Central memory CD4-positive, alpha-beta T cell (primary cell): ENCODE measurements around the gene CRISPLD2.
"Not testable (repeated sequence)": the region's sequence is repeated elsewhere in the genome, so short reads cannot be mapped to it uniquely, and the experiment has no call there.

Experiments
- DNase-seq: peaks from one replicate; pipeline ENCODE4 v3.0.0; 2022

Gene CRISPLD2

DNA sequence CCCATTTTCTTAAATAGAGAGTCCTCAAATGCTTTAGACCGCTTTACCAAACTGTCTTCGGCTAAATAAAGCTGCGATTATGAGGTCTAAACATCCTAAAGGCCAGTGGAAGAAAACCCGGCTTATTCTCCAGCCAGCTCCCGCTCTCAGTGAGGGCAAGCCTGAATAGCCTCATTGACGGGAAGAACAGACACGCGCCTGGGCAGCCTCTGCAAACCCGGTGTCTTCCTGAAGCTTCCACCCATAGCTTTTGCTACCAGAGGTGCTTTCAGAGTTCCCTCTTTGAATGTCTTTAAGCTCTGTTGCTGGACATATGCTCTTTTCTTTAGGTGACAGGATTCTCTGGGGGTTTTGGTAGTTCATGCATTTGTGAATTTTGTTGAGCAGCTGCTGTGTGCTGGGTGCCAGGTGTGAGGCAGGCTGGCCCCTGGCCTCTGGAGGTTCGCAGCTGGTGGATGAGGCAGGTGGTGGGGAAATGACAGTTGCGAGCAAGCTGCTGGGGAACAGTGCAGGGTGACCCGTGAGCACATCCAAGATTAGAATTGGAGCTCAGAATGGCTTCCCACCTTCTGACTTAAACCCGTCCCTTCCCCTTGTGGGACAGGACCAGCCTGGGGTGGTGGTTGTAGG, 44.7 kb downstream of the CRISPLD2 start:
- DNase-seq = no peak

DNA sequence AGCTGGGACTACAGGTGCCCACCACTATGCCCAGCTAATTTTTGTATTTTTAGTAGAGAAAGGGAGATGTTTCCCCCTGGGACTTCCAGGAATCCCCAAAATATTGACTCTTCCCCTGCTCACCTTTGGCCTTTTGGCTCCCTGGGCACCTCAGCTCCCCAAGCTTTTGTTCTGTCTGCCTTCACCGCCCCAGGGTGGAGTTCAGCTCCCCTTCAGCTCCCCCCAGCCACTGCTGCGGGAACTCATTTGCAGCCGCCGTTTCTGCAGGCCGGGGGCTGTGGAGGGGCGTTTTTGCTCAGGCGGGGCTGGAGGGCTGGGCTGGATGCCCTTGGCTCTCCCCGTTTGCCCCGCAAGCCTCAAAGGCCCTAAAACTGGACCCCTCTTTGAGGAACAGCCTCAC, 47.9 kb downstream of the CRISPLD2 start:
- no peak for DNase-seq

DNA sequence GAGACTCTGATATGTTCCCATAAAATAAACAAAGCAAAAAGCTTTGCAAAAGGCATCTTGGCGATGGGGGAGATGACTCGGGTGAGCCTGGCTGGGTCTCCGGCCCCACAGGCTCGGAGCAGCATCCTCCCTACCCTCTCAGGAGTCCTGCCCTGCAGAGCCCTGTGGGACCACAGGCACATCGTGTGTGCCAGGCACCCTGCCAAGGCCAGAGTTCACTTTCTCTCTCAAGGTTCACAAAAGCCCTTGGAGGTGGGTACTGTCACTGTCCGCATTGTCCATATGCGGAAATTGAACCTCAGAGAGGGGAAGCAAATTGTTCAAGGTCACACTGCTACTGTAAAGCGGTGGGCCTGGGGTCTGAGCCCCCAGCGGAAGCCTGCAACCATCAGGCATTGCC, 48.5 kb downstream of the CRISPLD2 start:
- DNase-seq = no peak

DNA sequence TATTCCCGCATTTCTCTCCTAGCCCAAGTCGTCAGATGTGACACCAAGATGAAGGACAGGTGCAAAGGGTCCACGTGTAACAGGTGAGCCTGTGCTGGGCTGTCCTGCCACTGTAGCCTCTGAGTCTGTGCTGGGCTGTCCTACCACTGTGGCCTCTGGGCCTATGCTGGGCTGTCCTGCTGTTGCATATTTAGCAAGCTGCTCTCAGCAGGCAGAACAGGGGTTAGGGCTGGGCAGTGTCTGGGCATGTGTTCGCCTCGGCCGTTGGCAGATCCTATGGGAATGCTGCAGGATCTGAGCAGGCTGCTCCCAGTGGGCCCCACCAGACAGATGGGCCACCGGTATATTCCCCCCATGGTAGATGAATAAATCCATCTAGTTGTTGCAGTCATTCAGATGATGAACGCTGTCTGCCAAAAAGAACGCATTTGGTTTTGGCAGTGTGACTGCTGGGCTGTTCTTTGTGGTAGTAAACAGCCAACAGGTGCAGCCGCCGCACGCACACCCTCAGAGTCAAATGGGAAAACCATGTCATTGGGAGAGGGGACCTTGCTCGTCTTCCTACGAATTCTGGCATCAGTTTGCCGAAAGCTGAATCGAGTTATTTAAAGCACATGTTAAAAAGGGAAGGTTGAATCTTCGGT, 49.2 kb downstream of the CRISPLD2 start:
- DNase-seq = no peak

DNA sequence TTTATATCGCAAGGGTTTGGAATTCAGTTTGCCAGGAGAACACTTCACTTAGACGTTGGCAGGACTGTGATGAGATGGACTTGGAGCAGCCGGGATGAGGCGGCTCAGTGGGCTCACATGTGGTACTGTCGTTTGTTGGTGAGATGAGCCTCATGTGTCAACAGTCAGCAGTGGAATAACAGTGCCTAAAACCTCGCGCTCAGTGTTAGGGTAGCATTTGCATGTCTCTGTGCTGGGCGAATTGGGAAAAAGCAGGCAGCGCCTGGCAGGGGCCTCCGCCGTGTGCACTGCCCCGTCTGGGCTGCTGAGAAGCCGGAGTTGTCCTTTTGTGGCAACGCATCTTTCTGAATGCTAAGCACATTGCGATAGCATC, 49.7 kb downstream of the CRISPLD2 start:
- no peak for DNase-seq

DNA sequence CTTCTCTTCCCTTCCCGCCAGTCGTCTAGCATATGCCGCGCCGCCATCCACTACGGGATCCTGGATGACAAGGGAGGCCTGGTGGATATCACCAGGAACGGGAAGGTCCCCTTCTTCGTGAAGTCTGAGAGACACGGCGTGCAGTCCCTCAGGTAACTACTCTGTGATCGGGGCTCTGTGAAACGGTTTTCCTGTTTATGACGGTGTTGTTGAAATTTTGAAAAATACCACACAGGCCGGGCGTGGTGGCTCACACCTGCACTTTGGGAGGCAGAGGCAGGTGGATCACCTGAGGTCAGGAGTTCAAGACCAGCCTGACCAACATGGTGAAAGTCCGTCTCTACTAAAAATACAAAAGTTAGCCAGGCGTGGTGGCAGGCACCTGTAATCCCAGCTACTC, 53.2 kb downstream of the CRISPLD2 start:
- not testable (repeated sequence) for DNase-seq

DNA sequence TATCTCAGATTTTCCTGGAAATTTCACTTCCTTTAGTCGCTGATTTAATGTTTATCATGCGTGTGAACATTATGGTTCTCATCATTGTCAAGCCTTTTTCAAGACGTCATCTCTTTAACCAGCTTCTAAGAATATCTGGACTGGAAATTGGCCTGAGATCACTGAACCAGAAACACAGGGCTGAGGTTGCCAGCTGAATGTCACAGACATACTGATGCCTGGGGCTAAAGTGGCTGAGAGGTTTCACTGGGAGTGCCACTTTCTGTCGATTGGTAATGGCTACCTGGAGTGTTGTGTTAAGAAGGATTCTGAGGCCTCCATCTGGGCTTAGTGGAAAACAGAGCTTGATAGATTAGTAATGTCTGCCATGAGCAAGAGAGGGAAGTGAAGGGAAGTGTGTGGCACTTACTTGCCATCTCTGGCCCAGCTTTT, 54.2 kb downstream of the CRISPLD2 start:
- DNase-seq = no peak

DNA sequence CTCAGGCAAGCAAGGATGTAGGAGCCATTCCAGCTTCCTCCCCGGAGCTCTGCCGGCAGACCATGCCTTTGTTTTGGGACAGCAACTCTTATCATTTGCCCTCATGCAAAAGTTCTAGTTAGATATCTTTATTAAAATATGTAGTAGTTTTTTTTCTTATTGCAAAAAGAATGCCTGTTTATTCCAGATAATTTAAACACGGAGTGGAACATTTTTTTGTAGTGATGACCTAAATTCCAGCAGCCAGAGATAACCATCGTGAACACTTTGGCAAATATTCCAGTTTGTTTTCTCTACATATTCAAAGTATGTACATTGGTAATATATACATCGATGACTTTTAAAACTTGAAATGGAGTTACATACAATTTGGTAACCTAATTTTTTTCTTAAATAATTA, 54.8 kb downstream of the CRISPLD2 start:
- DNase-seq = no peak

DNA sequence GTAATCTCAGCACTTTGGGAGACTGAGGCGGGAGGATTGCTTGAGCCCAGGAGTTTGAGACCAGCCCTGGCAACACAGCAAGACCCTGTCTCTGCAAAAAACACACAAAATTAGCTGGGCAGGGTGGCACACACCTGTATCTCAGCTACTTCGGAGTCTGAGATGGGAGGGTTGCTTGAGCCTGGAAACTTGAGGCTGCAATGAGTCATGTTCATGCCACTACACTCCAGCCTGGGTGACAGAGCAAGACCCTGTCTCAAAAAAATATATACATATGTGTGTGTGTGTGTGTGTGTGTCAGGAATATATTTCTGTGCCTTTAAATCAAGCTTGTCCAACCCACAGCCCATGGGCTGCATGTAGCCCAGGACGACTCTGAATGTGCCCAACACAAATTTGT, 55.2 kb downstream of the CRISPLD2 start:
- no peak for DNase-seq

DNA sequence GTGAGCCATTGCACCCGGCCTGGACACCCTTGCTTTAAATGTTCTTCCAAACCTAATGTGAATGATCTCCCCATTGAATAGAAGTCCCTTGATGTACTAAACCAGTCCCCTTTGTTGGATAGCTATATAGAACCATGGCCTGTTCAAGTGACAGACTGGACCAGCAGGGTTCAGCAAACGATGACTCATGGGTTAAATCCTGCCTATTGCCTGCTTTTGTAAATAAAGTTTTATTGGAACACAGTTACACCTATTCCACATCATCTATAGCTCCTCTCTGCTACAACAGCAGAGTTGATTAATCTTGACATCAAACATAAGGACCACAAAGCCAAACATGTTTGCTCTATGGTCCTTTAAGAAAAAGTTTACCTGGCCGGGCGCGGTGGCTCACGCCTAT, 56.1 kb downstream of the CRISPLD2 start:
- no peak for DNase-seq

DNA sequence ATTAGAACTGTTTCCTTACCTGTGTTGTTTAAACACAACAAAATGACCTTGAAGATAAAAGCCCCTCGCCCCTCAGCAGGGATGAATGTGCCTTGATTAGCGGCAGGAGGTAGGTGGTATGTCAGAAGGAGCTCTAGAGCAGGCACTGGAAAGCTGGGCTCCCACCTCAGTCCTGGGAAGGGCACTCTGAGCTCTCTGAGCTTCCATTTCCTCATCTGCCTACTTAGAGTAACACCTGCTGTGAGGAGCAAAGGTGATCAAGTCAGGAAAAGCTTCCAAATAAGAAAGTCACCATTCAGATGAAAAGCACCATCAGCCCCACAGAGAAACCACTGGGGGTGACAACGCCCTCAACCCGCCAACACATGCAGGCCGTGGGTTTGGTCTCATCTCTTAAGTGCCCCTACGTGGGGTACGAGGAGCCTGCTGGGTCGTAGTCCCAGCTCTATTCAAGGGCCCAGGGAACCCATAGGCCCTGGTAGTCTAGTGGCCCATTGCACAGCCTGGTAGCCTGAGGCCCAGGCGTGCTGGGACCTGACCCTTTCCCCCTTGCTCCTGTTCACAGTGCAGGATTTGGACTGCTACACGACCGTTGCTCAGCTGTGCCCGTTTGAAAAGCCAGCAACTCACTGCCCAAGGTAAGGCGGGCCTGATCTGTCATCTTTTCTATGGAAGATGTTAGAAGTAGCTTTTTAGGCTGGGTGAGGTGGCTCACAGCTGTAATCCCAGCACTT, 57.3 kb downstream of the CRISPLD2 start:
- DNase-seq = no peak

DNA sequence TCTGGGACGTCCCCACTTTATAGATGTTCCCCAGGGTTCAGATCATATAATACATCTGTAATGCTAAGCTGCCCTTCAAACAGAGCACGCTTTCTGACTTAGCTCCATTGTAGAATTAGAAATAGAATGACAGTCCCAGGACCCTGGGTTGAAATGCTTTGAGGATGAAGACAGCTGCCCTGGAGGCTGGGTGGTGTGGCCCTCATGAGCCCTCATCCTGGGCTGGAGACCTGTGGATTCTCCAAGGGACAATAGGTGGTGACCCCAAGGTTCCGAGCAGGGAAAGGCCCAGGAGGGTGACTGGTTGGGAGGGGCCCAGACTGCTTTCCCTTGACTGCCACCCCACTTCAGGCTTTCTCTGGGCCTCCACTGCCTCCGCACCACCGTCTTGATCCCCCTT, 59.0 kb downstream of the CRISPLD2 start:
- DNase-seq = no peak

DNA sequence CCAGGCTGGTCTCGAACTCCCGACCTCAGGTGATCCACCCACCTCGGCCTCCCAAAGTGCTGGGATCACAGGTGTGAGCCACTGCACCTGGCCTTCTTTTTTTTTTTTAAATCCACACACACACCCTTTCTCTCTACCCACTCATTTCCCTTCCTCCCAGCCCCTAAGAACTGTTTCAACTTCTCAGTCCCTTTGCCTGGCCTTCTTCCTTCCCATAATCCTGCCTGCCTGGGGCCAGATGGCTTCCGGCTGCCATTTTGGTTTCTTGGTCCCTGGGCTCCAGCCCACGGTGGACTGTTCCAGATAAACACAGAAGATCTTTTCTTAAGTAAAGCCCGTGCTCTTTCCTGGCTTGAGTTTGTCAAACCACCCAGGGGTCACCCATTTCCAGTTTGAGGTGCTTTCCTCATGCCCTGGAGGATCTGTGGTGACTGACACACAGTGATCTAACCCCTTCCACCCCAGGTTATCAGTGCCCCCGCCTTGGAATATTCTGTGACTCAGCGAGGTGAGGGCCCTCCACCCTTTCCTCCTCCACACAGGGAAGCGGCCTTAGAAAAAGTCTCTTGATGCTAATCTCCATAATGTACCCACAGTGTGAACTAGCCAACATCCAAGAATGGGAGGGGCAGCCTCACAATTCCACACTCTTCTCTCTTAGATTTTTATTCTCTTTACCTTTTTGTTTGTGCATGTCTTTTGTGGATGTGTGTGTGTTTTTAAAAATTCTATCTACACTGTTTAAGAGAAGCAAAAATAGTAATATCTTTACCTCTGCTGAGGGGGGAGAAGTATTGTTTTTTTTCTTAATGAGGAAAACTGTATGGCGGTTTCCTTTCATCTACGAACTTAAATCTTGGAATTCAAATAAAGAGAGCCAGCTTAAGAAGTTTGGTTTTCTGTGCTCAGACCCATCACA, 60.0 kb downstream of the CRISPLD2 start:
- no peak for DNase-seq

DNA sequence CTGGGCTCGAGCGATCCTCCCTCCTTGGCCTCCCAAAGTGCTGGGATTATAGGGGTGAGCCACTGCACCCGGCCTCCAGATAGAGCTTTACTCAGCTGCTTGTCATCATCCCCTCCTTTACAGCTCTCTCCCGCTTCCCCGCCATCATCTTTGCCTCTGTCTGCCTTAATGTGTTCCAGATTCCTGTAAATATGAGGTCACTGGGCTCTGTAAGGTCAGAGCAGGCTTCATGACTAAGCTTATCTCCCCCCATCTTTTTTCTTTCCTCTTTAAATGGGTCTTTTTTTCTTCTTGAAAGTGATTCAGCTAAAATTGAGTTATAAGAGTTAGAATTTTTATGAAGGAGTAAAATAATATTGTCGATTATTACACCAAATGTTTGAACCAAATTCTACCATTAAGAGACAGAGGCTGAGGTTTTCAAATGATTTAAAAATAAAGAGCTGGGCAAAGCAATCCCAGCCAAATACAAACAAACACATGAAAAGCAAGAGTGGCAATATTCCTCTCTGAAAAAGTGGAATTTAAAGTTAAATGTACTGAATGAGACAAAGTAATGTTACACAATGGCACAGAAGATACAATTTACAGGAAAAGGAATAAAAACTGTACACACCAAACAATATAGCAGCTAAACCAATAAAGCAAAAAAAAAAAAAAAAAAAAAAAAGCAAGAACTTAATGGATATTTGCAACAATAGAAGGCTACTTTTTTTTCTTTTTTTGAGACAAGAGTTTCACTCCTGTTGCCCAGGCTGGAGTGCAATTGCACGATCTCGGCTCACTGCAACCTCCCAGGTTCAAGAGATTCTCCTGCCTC, 62.1 kb downstream of the CRISPLD2 start:
- DNase-seq = no peak

DNA sequence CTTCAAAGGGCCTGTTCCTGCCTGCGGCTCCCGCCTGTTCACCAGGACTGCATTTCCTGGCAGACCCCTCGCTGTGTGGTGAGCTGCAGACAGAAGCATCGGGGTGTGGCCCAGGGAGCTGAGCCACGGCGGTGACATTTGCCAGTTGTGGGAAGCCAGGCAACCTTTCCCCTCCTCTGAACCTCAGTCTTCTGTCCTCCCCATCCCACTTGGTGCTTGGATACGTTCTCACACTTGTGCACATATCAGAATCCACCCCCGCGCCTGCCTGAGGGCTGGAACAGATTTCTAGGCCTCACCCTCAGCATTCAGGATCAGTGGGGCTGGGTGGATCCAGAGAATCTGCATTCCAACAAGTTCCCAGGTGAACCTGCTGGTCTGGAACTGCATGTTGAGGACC, 63.5 kb downstream of the CRISPLD2 start:
- DNase-seq = no peak

DNA sequence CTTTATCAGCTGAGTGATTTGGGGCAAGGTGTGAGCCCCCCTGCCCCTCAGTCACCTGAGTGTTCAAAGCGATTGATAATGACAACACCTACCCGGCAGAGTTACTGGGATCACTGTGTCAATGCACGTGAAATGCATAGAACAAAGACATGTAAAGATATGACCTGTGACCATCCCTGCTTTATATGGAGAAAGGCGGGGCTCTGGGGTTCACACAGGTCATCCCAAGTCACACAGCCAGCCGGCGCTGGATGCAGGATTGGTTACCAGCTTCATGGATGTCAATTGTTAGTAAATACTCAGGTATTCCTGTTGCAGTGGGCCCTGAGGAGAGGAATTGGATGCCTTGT, 64.4 kb downstream of the CRISPLD2 start:
- no peak for DNase-seq

DNA sequence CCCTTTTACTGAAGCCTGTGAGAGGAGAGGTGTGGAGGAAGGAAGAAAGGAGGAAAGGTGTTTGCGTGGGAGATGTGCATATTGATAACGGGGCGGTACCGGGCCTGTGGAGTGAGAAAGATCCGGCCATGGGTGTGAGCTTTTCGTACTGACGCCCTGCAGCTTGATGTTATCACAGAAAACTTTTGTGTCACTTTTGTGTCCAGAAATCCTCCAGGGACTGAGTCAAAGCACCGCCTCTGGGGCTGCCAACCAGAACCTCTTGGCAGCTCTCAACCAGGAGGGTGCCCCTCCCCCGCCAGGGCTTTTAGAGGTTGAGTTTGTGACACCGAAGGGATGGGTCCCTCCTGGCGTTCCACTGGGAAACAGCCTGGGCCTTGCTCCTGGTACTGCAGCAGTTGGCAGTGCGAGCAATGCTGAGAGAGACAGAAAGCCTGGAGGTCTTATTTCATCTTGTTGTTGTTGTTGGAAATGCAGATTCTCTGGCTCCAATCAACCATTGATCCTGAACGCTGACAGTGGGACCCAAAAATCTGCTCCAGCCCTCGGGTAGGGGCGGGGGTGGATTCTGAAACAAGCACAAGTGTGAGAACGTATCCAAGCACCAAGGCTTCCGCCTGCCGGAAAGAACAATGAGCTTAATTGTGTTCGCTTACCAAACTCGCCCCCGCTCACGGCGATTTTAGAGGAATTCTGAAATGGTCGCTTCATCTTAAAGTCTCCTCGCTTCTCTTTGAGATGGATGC, 65.0 kb downstream of the CRISPLD2 start:
- no peak for DNase-seq

DNA sequence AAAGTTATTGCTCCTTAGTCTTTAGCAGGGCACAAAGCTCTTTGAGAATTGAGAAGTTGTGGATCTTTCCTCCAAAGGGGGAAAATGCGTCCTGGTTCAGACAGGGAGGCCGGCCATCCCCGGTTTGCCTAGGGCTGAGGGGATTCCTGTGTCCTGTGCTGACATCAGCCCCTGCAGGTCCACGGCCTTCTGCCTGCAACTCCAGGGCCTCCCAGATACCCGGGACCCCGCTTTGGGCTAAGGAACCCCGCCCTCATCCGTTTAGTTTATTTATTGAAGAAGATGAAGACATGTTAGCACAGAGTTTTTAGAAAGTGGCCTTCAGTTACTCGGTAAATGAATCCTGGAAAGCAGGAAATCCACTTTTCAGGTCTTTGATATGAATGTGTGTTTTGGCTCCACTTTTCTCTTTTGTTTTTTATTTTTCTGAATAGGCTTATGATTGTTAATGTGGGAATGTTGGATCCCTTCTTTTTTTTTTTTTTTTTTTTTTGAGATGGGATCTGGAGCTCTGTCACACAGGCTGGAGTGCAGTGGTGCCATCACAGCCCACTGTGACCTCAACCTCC, 65.6 kb downstream of the CRISPLD2 start:
- no peak for DNase-seq

DNA sequence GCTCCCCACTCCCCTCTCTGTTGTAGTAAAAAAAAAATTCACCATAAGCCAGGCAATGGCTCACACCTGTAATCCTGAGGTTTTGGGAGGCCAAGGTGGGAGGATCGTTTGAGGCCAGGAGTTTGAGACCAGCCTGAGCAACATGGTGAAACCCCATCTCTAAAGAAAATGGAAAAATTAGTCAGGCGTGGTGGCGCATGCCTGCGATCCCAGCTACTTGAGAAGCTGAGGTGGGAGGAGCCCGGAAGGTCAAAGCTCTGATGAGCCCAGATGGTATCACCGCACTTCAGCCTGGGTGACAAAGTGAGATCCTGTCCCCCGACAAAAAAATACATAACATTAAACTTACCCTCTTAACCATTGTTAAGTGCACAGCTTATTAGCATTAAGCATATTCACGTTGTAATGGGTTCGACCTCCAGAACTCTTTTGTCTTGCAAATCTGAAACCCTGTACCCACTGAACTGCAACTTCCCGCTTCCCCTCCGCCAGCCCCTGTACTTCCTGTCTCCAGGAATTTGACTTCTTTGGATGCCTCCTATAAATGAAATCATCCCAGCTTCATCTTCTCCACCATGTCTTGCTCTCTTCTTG, 66.8 kb downstream of the CRISPLD2 start:
- DNase-seq = no peak

DNA sequence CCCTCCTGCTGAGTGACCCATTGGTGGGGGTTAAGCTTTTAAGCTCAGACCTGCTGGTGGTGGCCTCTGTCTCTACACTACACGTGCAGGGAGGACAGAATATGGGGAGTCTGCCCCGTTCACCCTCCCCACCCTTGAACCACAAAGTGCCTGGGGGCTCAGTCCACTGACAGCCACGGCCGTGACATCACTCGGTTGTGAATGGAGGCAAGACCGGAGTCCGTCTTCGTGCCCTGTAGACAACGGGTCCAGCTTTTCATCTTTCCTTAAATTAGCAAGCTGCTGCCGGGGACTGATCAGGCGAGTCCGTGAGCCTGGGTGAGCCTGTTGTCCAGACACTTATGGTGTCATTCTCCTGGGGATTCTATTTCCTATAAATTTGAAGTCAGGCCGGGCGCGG, 67.4 kb downstream of the CRISPLD2 start:
- DNase-seq = no peak

DNA sequence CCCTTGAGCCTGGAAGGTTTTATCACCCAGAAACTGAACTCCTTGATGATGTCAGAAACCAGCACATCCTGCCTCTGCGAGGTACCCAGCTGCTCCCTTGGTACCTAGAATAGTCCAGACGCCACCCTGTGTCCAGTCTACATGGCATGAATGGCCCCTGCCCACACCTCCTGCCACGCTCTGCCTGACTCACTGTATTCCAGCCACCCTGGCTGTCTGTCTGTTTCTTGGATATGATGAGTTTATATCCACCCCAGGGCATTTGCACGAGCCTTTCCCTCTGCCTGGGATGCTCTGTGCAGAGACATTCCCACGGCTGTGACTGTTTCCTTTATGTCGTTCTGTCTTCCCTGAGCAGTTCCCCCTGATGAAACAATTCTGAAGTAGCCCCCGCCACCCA, 68.7 kb downstream of the CRISPLD2 start:
- DNase-seq = no peak
